Measurements from ENCODE around the gene SUSD4. TPM values are rescaled to one million over a fixed set of nuclear protein-coding genes. Genes with fewer than 3 reads are reported as not detected.

The SUSD4 gene
- polyA plus RNA-seq, 2 of the 4 experiments (the other 2 are of a cell fraction) = 0.61 to 0.85 TPM

DNA sequence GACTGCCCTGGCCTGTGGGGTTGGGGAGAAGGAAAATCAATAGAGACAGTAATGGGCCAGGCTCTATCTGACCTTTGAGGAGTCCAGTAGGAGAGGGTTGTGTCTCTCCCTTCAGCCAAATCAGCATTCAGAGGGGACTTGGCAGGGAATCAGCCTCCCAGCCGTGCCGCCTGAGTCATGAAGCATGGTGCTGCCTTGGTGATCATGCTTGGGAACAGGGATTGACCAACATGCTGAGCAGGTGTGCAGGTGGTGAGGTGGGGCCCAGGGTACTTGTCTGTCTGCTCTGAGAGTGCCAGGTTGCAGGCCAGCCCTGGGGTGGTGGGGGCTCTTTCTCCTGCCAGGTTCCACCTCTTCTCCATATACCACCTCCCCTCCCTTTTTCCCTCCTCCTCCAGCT lies 162.0 kb downstream of the SUSD4 start:
- 80% methylated on average over 1 of the region's 2 CpGs for WGBS (ENCODE audit: missing lambda C conversion rate)
- POLR2A ChIA-PET = no interaction called here
- no peak overlapping the region for H3K4me3 ChIP-seq
- no peaks in the 10 kb centered on the region for H3K4me1 ChIP-seq
- H3K4me2 ChIP-seq = no peak overlapping the region
- H3K27ac ChIP-seq = no peak overlapping the region
- no peak for FAIRE-seq
- ATAC-seq = no peak
- no peaks in the 10 kb centered on the region for H3K9me3 ChIP-seq
- DNase-seq (ENCODE audit: low read depth in 1 of 2, low spot score in 1 of 2) = no peak
- TF ChIP-seq MAZ (IDR thresholded peaks at IDR 0.05; ENCODE audit: borderline replicate concordance, low read depth, low read length) = no peak
- TF ChIP-seq JUNB (IDR thresholded peaks at IDR 0.05) = no peak
- TF ChIP-seq, protein P1, sequence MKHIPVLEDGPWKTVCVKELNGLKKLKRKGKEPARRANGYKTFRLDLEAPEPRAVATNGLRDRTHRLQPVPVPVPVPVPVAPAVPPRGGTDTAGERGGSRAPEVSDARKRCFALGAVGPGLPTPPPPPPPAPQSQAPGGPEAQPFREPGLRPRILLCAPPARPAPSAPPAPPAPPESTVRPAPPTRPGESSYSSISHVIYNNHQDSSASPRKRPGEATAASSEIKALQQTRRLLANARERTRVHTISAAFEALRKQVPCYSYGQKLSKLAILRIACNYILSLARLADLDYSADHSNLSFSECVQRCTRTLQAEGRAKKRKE (CRISPR knock-in tag; IDR thresholded peaks at IDR 0.05; ENCODE audit: low read depth) = no peak
- TF ChIP-seq, protein P2, sequence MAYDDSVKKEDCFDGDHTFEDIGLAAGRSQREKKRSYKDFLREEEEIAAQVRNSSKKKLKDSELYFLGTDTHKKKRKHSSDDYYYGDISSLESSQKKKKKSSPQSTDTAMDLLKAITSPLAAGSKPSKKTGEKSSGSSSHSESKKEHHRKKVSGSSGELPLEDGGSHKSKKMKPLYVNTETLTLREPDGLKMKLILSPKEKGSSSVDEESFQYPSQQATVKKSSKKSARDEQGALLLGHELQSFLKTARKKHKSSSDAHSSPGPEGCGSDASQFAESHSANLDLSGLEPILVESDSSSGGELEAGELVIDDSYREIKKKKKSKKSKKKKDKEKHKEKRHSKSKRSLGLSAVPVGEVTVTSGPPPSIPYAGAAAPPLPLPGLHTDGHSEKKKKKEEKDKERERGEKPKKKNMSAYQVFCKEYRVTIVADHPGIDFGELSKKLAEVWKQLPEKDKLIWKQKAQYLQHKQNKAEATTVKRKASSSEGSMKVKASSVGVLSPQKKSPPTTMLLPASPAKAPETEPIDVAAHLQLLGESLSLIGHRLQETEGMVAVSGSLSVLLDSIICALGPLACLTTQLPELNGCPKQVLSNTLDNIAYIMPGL (CRISPR knock-in tag; IDR thresholded peaks at IDR 0.05; ENCODE audit: borderline replicate concordance) = no peak
- TF ChIP-seq MYC (IDR thresholded peaks at IDR 0.05; ENCODE audit: borderline replicate concordance, low read length) = no peak
- no peak for TF ChIP-seq ZC3H11A (IDR thresholded peaks at IDR 0.05)
- CTCF ChIA-PET = interaction anchor here (0.9 to 1.6 kb wide), 3 partner anchors 27 to 68 kb away, joined by 3 to 4 read pairs (median 3); no protein-coding TSS in a partner anchor

- ATAC-seq = no peak
- no peak for FAIRE-seq
- Histone ChIP-seq H3K4me2 (no peak overlapping the region), H3K9me3 (no peaks in the 10 kb centered on the region), H3K4me3 (no peak overlapping the region), H3K27ac (no peak overlapping the region), H3K4me1 (no peaks in the 10 kb centered on the region)
- ChIA-PET CTCF (interaction anchor here (0.9 kb wide), 1 partner anchor 26 kb away, joined by 3 read pairs; no protein-coding TSS in a partner anchor), POLR2A (interaction anchor here (0.6 kb wide), 1 partner anchor 11 kb away, joined by 3 read pairs; no protein-coding TSS in a partner anchor)
- DNase-seq (ENCODE audit: low read depth in 1 of 2, low spot score in 1 of 2) = no peak
- TF ChIP-seq GATA3 (IDR thresholded peaks at IDR 0.05; ENCODE audit: borderline replicate concordance) = no peak
- TF ChIP-seq KDM1A (IDR thresholded peaks at IDR 0.05; ENCODE audit: low read depth) = no peak
- TF ChIP-seq FOXS1 (CRISPR knock-in tag; IDR thresholded peaks at IDR 0.05) = no peak
- TF ChIP-seq, protein P3, sequence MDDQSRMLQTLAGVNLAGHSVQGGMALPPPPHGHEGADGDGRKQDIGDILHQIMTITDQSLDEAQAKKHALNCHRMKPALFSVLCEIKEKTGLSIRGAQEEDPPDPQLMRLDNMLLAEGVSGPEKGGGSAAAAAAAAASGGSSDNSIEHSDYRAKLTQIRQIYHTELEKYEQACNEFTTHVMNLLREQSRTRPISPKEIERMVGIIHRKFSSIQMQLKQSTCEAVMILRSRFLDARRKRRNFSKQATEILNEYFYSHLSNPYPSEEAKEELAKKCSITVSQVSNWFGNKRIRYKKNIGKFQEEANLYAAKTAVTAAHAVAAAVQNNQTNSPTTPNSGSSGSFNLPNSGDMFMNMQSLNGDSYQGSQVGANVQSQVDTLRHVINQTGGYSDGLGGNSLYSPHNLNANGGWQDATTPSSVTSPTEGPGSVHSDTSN (IDR thresholded peaks at IDR 0.05) = no peak
- TF ChIP-seq ESRRA (IDR thresholded peaks at IDR 0.05; ENCODE audit: borderline replicate concordance, low read length) = no peak
- no peak for TF ChIP-seq ZSCAN20 (CRISPR knock-in tag; IDR thresholded peaks at IDR 0.05)
- no peak for TF ChIP-seq RNF2 (IDR thresholded peaks at IDR 0.05; ENCODE audit: borderline replicate concordance, low read depth)
- TF ChIP-seq NR3C1 (IDR thresholded peaks at IDR 0.05) = no peak
- no peak for TF ChIP-seq HES2 (IDR thresholded peaks at IDR 0.05)
- TF ChIP-seq KDM5A (IDR thresholded peaks at IDR 0.05) = no peak
- TF ChIP-seq EP300 (IDR thresholded peaks at IDR 0.05) = no peak
- no peak for TF ChIP-seq REST (IDR thresholded peaks at IDR 0.05)
- TF ChIP-seq, protein P1 (CRISPR knock-in tag; IDR thresholded peaks at IDR 0.05; ENCODE audit: low read depth) = no peak
- WGBS (ENCODE audit: missing lambda C conversion rate) = 53% methylated on average over 6 of the region's 6 CpGs
These were observed 163.1 kb downstream of the SUSD4 start for GRCh38 chr1:223200903-223201302.

All from A549 (cell line).